Mesenchymal stem cell (in vitro differentiated cells and primary cell): Measurements from ENCODE around the gene MTHFSD.

ENCODE experiments used
- DNase-seq: peaks from one replicate; pipeline ENCODE4 v3.0.0-alpha.2; 2013
- H2AFZ ChIP-seq: one replicate; pipeline ENCODE4 v1.6.1; 2013; ENCODE audit warnings: low read depth, mild to moderate bottlenecking, control low read depth, inconsistent platforms, low read length, moderate library complexity
- H2AK5ac ChIP-seq: 2 replicates; pipeline ENCODE4 v1.6.1; 2013; ENCODE audit warnings: low read length, moderate library complexity, mild to moderate bottlenecking, inconsistent platforms; ENCODE audit not compliant: severe bottlenecking
- H2BK120ac ChIP-seq: one replicate; pipeline ENCODE4 v1.6.1; 2013; ENCODE audit warnings: low read depth, mild to moderate bottlenecking, inconsistent platforms, low read length, moderate library complexity
- H2BK12ac ChIP-seq, 2 experiments: one replicate each; pipeline ENCODE4 v1.6.1; 2013; ENCODE audit warnings: inconsistent platforms in 2 of 2, low read length in 2 of 2, mild to moderate bottlenecking in 2 of 2, moderate library complexity in 2 of 2, control low read depth in 1 of 2
- H2BK15ac ChIP-seq: one replicate; pipeline ENCODE4 v1.6.1; 2013; ENCODE audit warnings: mild to moderate bottlenecking, low read depth, inconsistent platforms; ENCODE audit not compliant: poor library complexity, severe bottlenecking
- H2BK5ac ChIP-seq: 2 replicates; pipeline ENCODE4 v1.6.1; 2013; ENCODE audit warnings: low read depth, mild to moderate bottlenecking, low read length, control low read depth, inconsistent platforms; ENCODE audit not compliant: poor library complexity, severe bottlenecking
- H3K14ac ChIP-seq, 2 experiments: one replicate each; pipeline ENCODE4 v1.6.1; 2013; ENCODE audit warnings: inconsistent platforms in 2 of 2, low read length in 2 of 2, control low read depth in 1 of 2, mild to moderate bottlenecking in 1 of 2, moderate library complexity in 1 of 2
- H3K18ac ChIP-seq, 2 experiments: one replicate each; pipeline ENCODE4 v1.6.1; 2013; ENCODE audit warnings: inconsistent platforms in 2 of 2, low read length in 2 of 2, control low read depth in 1 of 2, low read depth in 1 of 2, mild to moderate bottlenecking in 1 of 2
- H3K23ac ChIP-seq, 2 experiments: one replicate each; pipeline ENCODE4 v1.6.1; 2013; ENCODE audit warnings: inconsistent platforms in 2 of 2, low read length in 2 of 2, mild to moderate bottlenecking in 2 of 2, moderate library complexity in 2 of 2, control low read depth in 1 of 2
- H3K27ac ChIP-seq: 2 replicates; pipeline ENCODE4 v1.5.1; 2013; ENCODE audit warnings: mild to moderate bottlenecking, moderate library complexity, low read length, control low read depth, inconsistent platforms; ENCODE audit not compliant: poor library complexity, severe bottlenecking
- H3K27me3 ChIP-seq, 2 experiments: 2 replicates each; pipeline versions ENCODE4 v1.6.1 to v1.7.0; 2013; ENCODE audit warnings: low read length in 2 of 2, mild to moderate bottlenecking in 2 of 2, moderate library complexity in 2 of 2, control low read depth in 1 of 2, inconsistent platforms in 1 of 2; ENCODE audit not compliant: control insufficient read depth in 1 of 2, insufficient read depth in 1 of 2
- H3K36me3 ChIP-seq, 2 experiments: 2 replicates each; pipeline versions ENCODE4 v1.6.1 to v1.7.0; 2013; ENCODE audit warnings: low read length in 2 of 2, control low read depth in 1 of 2, inconsistent platforms in 1 of 2, low read depth in 1 of 2, mild to moderate bottlenecking in 1 of 2; ENCODE audit not compliant: insufficient read depth in 2 of 2, control insufficient read depth in 1 of 2
- H3K4ac ChIP-seq, 2 experiments: one replicate each; pipeline ENCODE4 v1.6.1; 2013; ENCODE audit warnings: inconsistent platforms in 2 of 2, low read length in 2 of 2, mild to moderate bottlenecking in 2 of 2, moderate library complexity in 2 of 2, control low read depth in 1 of 2, low read depth in 1 of 2
- H3K4me1 ChIP-seq: 2 replicates; pipeline ENCODE4 v1.6.1; 2013; ENCODE audit warnings: low read depth, low read length, control low read depth; ENCODE audit not compliant: control insufficient read depth, insufficient read depth
- H3K4me2 ChIP-seq: 2 replicates; pipeline ENCODE4 v1.6.1; 2013; ENCODE audit warnings: low read length, mild to moderate bottlenecking, inconsistent platforms; ENCODE audit not compliant: poor library complexity, severe bottlenecking
- H3K4me3 ChIP-seq, 2 experiments: 2 replicates each; pipeline versions ENCODE4 v1.5.1 to v1.7.0; 2013; ENCODE audit warnings: low read length in 2 of 2, mild to moderate bottlenecking in 2 of 2, control low read depth in 1 of 2, low read depth in 1 of 2; ENCODE audit not compliant: insufficient read depth in 1 of 2
- H3K79me1 ChIP-seq: replicated peaks from 2 replicates; pipeline ENCODE4 v1.6.1; 2013; ENCODE audit warnings: mild to moderate bottlenecking, control low read depth, low read length, inconsistent platforms; ENCODE audit not compliant: poor library complexity, severe bottlenecking
- H3K9ac ChIP-seq: 2 replicates; pipeline ENCODE4 v1.7.0; 2013; ENCODE audit warnings: mild to moderate bottlenecking, low read length, moderate library complexity
- H3K9me3 ChIP-seq: 2 replicates; pipeline ENCODE4 v1.7.0; 2013; ENCODE audit warnings: mild to moderate bottlenecking, low read length; ENCODE audit not compliant: control insufficient read depth
- H4K8ac ChIP-seq: one replicate; pipeline ENCODE4 v1.6.1; 2013; ENCODE audit warnings: inconsistent platforms, mild to moderate bottlenecking, low read length, moderate library complexity
- H4K91ac ChIP-seq: one replicate; pipeline ENCODE4 v1.6.1; 2013; ENCODE audit warnings: mild to moderate bottlenecking, low read length, inconsistent platforms
- WGBS: methylation state at CpG from one replicate; pipeline ENCODE4 v1.1.7; 2013; ENCODE audit warnings: mixed read lengths; 5-methylcytosine and 5-hydroxymethylcytosine counted together

MTHFSD gene

DNA sequence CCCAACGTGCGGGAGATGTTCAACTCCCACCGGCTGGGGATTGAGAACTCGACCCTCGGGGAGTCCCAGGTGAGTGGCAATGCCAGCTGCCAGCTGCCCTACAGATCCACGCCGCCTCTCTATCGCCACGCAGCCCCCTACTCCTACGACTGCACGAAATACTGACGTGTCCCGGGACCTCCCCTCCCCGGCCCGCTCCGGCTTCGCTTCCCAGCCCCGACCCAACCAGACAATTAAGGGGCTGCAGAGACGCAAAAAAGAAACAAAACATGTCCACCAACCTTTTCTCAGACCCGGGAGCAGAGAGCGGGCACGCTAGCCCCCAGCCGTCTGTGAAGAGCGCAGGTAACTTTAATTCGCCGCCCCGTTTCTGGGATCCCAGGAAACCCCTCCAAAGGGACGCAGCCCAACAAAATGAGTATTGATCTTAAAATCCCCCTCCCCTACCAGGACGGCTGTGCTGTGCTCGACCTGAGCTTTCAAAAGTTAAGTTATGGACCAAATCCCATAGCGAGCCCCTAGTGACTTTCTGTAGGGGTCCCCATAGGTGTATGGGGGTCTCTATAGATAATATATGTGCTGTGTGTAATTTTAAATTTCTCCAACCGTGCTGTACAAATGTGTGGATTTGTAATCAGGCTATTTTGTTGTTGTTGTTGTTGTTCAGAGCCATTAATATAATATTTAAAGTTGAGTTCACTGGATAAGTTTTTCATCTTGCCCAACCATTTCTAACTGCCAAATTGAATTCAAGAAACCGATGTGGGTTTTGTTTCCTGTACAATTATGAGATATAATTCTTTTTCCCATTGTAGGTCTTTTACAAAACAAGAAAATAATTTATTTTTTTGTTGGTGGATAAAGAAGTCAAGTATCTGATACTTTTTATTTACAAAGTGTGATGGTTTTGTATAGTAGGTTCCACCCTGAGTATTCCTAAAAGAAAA lies 13.9 kb upstream of the MTHFSD start:
- Histone ChIP-seq H3K4me2 (peak overlapping the region; percentile 61), H2BK5ac (peak overlapping the region; percentile 97), H3K4me1 (peaks cover 26% of the 10 kb centered on the region), H4K91ac (no peak overlapping the region), H2BK15ac (peak overlapping the region; percentile 86), H3K79me1 (peaks cover 3% of the 10 kb centered on the region), H3K4me3 (peak overlapping the region; percentile 86 to 90), H2BK12ac (peak overlapping the region; percentile 4 to 91), H3K23ac (peak overlapping the region; percentile 37 to 98), H3K14ac (peak overlapping the region in 1 of 2 experiments; percentile 6), H2AFZ (peak overlapping the region; percentile 18), H2AK5ac (peak overlapping the region; percentile 65), H4K8ac (no peak overlapping the region), H3K27me3 (peaks cover 0 to 67% of the 10 kb centered on the region in 2 experiments), H3K4ac (peak overlapping the region in 1 of 2 experiments; percentile 76), H3K27ac (peak overlapping the region; percentile 88), H2BK120ac (peak overlapping the region; percentile 54), H3K36me3 (peaks cover 0 to 25% of the 10 kb centered on the region in 2 experiments), H3K9me3 (no peaks in the 10 kb centered on the region), H3K9ac (peak overlapping the region; percentile 88), H3K18ac (peak overlapping the region; percentile 26 to 34)
- DNase-seq: no peak
- WGBS: 4% methylated on average over 32 of the region's 33 CpGs

DNA sequence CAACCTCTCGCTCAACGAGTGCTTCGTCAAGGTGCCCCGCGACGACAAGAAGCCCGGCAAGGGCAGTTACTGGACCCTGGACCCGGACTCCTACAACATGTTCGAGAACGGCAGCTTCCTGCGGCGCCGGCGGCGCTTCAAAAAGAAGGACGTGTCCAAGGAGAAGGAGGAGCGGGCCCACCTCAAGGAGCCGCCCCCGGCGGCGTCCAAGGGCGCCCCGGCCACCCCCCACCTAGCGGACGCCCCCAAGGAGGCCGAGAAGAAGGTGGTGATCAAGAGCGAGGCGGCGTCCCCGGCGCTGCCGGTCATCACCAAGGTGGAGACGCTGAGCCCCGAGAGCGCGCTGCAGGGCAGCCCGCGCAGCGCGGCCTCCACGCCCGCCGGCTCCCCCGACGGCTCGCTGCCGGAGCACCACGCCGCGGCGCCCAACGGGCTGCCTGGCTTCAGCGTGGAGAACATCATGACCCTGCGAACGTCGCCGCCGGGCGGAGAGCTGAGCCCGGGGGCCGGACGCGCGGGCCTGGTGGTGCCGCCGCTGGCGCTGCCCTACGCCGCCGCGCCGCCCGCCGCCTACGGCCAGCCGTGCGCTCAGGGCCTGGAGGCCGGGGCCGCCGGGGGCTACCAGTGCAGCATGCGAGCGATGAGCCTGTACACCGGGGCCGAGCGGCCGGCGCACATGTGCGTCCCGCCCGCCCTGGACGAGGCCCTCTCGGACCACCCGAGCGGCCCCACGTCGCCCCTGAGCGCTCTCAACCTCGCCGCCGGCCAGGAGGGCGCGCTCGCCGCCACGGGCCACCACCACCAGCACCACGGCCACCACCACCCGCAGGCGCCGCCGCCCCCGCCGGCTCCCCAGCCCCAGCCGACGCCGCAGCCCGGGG lies 12.9 kb upstream of the MTHFSD start:
- H3K14ac ChIP-seq: peak overlapping the region in 1 of 2 experiments; percentile 50
- peak overlapping the region; percentile 75 to 91 for H3K18ac ChIP-seq
- H3K4me3 ChIP-seq: peak overlapping the region; percentile 86 to 90
- peaks cover 0 to 25% of the 10 kb centered on the region in 2 experiments for H3K36me3 ChIP-seq
- peak overlapping the region; percentile 76 for H4K91ac ChIP-seq
- H2BK120ac ChIP-seq: peak overlapping the region; percentile 79
- peak; percentile 49 for DNase-seq
- peak overlapping the region; percentile 97 for H2BK5ac ChIP-seq
- H3K23ac ChIP-seq: peak overlapping the region in 1 of 2 experiments; percentile 63
- H2BK12ac ChIP-seq: peak overlapping the region; percentile 31 to 67
- H2AK5ac ChIP-seq: peak overlapping the region; percentile 72
- peaks cover 19% of the 10 kb centered on the region for H3K4me1 ChIP-seq
- peaks cover 0 to 62% of the 10 kb centered on the region in 2 experiments for H3K27me3 ChIP-seq
- H3K27ac ChIP-seq: peak overlapping the region; percentile 97
- peak overlapping the region; percentile 48 for H2AFZ ChIP-seq
- H3K4ac ChIP-seq: peak overlapping the region; percentile 64 to 74
- peak overlapping the region; percentile 93 for H2BK15ac ChIP-seq
- H3K4me2 ChIP-seq: peak overlapping the region; percentile 79
- no peaks in the 10 kb centered on the region for H3K9me3 ChIP-seq
- peak overlapping the region; percentile 88 for H3K9ac ChIP-seq
- peaks cover 4% of the 10 kb centered on the region for H3K79me1 ChIP-seq
- peak overlapping the region; percentile 59 for H4K8ac ChIP-seq
- under 1% methylated on average over 83 of the region's 116 CpGs for WGBS

DNA sequence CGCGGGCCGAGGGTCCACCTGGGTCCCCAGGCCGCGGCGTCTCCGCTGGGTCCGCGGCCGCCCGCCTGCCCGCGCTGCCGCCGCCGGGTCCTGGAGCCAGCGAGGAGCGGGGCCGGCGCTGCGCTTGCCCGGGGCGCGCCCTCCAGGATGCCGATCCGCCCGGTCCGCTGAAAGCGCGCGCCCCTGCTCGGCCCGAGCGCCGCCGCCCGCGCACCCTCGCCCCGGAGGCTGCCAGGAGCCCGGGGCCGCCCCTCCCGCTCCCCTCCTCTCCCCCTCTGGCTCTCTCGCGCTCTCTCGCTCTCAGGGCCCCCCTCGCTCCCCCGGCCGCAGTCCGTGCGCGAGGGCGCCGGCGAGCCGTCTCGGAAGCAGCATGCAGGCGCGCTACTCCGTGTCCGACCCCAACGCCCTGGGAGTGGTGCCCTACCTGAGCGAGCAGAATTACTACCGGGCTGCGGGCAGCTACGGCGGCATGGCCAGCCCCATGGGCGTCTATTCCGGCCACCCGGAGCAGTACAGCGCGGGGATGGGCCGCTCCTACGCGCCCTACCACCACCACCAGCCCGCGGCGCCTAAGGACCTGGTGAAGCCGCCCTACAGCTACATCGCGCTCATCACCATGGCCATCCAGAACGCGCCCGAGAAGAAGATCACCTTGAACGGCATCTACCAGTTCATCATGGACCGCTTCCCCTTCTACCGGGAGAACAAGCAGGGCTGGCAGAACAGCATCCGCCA lies 12.1 kb upstream of the MTHFSD start:
- H3K14ac ChIP-seq: no peak overlapping the region
- H3K4me2 ChIP-seq: peak overlapping the region; percentile 79
- peak overlapping the region; percentile 90 for H2BK15ac ChIP-seq
- peak overlapping the region; percentile 79 for H2BK120ac ChIP-seq
- peak overlapping the region; percentile 86 to 90 for H3K4me3 ChIP-seq
- WGBS: 2% methylated on average over 76 of the region's 88 CpGs
- peak overlapping the region; percentile 60 to 96 for H3K23ac ChIP-seq
- peak overlapping the region; percentile 64 for H4K8ac ChIP-seq
- H3K36me3 ChIP-seq: peaks cover 0 to 22% of the 10 kb centered on the region in 2 experiments
- H3K4me1 ChIP-seq: peaks cover 13% of the 10 kb centered on the region
- H4K91ac ChIP-seq: peak overlapping the region; percentile 75
- H3K18ac ChIP-seq: peak overlapping the region; percentile 75 to 91
- H3K79me1 ChIP-seq: peaks cover 4% of the 10 kb centered on the region
- H3K4ac ChIP-seq: peak overlapping the region; percentile 64 to 80
- peak overlapping the region; percentile 72 for H2AK5ac ChIP-seq
- DNase-seq: peak; percentile 75
- H3K9ac ChIP-seq: peak overlapping the region; percentile 88
- H2BK5ac ChIP-seq: peak overlapping the region; percentile 86
- peak overlapping the region in 1 of 2 experiments; percentile 78 for H2BK12ac ChIP-seq
- H2AFZ ChIP-seq: no peak overlapping the region
- H3K27ac ChIP-seq: peak overlapping the region; percentile 97
- no peaks in the 10 kb centered on the region for H3K9me3 ChIP-seq
- H3K27me3 ChIP-seq: peaks cover 0 to 59% of the 10 kb centered on the region in 2 experiments
